Activated CD4-positive, alpha-beta T cell treated with anti-CD3 and anti-CD28 coated beads for 1 hour (primary cell): ENCODE measurements around the gene ST3GAL6.
"Not testable (repeated sequence)": the region's sequence is repeated elsewhere in the genome, so short reads cannot be mapped to it uniquely, and the experiment has no call there.

Source experiments
- DNase-seq: peaks from one replicate; pipeline ENCODE4 v3.0.0-alpha.2; 2020

ST3GAL6 gene

DNA sequence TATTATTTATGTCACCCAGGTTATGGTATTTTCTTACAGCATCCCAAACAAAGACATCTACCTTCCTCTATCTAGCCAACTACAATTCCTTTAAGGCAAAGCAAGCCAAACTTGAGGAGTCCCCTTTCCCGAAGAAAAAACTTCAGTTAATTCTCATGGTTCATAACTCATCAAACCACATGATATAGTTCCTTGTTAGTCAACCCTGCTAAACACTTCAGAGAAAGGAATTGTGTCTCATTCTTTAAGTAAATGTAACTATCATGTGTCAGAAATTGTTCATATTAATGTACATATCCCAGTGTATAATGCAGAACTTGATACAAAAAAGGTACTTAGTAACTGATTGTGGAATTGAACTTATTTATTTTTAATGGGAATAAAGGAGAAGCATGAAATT lies 44.4 kb downstream of the ST3GAL6 start:
- DNase-seq = no peak

GRCh38 chr3:98808071-98808470 lies 44.9 kb downstream of the ST3GAL6 start:
- DNase-seq = no peak

- no peak for DNase-seq
Observed at GRCh38 chr3:98809557-98809956, 46.4 kb downstream of the ST3GAL6 start.

- DNase-seq = no peak
Observed at GRCh38 chr3:98811048-98811447, 47.9 kb downstream of the ST3GAL6 start.

DNA sequence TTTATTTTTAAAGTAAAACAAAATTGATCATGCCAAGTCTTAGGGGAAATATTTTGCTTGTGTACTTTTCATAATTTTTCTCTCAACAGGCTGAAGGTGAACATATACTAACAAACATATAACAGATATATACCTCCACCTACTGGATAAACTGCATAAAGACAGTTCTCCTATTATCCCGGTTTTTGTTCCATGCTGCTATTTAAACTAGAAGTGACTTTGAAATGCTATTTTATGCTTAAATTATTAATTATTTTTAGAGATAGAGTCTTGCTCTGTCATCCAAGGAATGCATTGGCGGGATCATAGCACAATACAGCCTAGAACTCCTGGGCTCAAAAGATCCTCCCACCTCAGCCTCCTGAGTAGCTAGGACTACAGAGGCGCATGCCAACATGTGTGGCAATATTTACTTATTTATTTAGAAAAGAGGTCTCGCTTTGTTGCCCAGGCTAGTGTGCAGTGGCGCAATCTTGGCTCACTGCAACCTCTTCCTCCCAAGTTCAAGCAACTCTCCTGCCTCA lies 49.8 kb downstream of the ST3GAL6 start:
- DNase-seq = no peak

DNA sequence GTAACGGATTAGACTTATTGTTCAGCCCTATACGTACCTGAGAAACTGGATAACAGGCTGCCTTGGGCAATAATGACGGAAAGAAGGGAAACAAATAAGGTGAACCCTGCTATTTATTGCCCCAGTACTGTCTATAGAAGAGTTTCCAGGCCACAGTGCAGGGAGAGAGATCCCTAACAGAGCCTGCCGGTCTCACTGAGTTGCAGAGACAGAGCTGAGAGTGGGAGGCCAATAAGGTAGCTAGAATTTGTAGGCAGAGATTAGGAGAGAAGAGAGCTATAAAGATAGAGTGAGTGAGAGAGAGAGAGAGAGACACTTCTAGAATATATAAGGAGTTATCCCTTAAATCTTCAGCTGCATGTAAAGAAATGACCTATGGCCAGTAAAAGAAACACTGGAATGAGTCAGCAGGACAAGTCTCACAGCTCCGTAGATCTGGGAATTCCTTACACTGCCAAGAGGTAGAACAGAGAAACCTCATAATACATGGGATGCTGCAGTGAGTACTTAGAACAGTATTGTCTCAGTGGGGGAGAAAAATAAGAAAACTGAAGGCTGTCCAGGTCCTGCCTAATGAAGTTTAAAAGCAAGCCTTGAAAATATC lies 51.8 kb downstream of the ST3GAL6 start:
- no peak for DNase-seq

DNA sequence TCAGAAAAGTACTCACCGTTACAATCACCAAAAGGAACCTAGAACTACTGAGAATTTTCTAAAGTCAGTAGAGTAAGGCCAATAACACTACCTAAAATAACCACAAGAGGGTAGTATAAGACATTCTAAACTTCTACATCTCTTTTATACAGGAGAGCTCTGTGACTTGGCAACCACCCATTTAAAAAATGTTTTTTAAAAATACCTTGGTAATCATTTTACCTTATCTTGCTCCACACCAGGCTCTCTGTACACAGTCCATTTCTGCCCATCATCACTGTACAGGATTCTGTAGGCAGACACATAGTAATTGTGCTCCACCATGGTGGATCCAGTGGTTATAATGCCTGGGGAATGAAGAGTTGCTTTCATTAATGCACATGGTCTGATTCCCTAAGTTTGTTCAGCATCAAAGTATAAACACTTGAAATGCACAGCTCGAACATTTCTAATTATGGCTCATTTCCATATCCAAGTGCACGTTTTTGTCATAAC lies 54.5 kb downstream of the ST3GAL6 start:
- DNase-seq = no peak

DNA sequence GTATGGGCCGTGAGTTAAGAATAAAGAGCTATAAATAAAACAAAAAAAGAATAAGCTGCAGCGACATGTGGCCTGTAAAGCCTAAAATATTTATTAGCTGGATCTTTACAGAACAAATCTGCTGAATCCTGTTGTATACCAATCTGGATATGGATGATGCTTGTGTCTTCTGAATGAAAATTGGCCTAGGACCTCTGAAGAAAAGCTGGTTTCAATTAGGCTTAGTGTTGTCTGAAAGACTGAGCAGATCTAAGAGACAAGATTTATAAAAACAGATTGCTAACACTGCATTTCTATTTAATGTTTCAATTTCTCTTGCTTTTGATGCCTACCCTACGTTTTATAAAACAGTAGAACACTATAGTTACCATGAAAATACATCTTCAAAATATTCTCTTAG lies 57.9 kb downstream of the ST3GAL6 start:
- DNase-seq = no peak

DNA sequence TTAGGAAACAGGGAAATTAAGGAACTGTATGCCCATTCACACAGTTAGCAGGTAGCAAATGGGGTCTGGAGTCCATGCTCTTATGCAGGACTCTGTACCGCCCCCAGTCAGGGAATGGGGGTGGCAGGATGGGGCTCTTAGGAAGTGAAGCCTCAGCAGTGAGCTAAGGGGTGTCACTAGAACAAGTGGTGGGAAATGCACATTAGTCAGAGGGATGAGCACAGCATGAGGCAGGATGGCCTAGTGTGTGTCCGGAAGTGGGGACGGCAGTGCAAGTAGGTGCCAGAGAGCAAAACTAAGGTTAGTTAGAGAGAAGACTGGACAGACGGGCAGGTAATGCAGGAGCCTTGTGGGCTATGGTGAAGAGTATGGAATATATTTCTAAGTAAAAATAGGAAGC lies 60.7 kb downstream of the ST3GAL6 start:
- no peak for DNase-seq

- DNase-seq = no peak
Observed at GRCh38 chr3:98824256-98824655, 61.1 kb downstream of the ST3GAL6 start.

- no peak for DNase-seq
Observed at GRCh38 chr3:98826126-98826525, 63.0 kb downstream of the ST3GAL6 start.

GRCh38 chr3:98827221-98827920 lies 64.2 kb downstream of the ST3GAL6 start:
- DNase-seq = no peak

DNA sequence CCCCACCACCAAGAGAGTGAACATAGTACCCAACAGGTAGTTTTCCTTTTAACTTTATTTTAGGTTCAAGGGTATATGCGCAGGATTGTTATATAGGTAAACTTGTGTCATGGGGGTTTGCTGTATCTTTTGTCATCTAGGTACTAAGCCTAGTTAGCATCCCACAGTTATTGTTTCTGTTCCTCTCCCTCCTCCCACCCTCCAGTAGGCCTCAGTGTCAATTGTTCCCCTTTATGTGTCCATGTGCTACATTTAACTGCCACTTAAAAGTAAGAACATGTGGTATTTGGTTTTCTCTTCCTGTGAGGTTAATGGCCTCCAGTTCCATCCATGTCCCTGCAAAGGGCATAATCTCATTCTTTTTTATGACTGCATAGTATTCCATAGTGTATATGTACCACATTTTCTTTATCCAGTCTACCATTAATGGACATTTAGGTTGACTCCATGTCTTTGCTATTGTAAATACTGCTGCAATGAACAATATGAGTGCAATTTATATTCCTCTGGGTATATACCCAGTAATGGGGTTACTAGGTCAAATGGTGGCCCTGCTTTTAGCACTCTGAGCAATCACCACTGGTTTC lies 66.2 kb downstream of the ST3GAL6 start:
- no peak for DNase-seq

DNA sequence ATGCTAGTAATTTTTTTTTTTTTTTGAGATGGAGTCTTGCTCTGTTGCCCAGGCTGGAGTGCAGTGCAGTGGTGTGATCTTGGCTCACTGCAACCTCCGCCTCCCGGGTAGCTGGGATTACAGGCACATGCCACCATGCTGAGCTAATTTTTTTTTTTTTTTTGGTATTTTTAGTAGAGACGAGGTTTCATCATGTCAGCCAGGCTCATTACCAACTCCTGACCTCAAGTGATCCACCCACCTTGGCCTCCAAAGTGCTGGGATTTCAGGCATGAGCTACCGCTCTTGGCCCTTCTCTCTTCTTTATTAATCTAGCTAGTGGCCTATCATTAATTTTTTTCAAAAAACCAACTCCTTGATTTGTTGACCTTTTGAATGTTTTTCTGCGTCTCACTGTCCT lies 67.9 kb downstream of the ST3GAL6 start:
- DNase-seq = not testable (repeated sequence)

DNA sequence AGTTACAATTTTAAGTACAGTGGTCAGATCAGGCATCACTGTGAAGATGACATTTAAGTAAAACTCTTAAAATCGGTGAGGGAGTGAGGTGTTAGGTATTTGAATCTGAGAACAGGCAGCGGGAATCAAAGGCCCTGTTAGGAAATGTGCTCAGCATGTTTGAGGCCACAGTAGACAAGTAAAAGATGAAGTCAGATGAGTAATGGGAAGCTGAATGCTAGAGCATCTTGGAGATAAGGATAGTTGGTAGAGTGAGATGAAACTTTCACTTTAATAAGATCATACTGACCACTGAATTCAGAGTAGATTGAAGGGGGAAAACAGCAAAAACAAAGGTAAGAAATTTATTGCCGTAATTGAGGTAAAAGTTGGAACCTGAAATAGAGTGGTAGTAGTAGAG lies 76.7 kb downstream of the ST3GAL6 start:
- no peak for DNase-seq

GRCh38 chr3:98843266-98843959 lies 80.3 kb downstream of the ST3GAL6 start:
- DNase-seq = no peak
